DMS79 (cell line): ENCODE results near the gene FAM83B.
A peak's percentile ranks its signal among the peaks of the same experiment; 100 is the strongest.
"Not testable (repeated sequence)": the region's sequence is repeated elsewhere in the genome, so short reads cannot be mapped to it uniquely, and the experiment has no call there.

Experiments used
- DNase-seq: peaks from one replicate; lab custom pipeline; 2025; lab: John Stamatoyannopoulos, UW

The FAM83B gene

GRCh38 chr6:54897462-54898189 lies 51.1 kb downstream of the FAM83B start:
- DNase-seq, result no peak

- DNase-seq, result no peak
Measured at GRCh38 chr6:54898767-54899166, 52.2 kb downstream of the FAM83B start.

- DNase-seq, result no peak
Measured at GRCh38 chr6:54899442-54899841, 52.9 kb downstream of the FAM83B start.

- no peak for DNase-seq
Measured at GRCh38 chr6:54899986-54900385, 53.4 kb downstream of the FAM83B start.

GRCh38 chr6:54900666-54901065 lies 54.1 kb downstream of the FAM83B start:
- DNase-seq, result no peak

GRCh38 chr6:54903884-54904283 lies 57.3 kb downstream of the FAM83B start:
- no peak for DNase-seq

- DNase-seq, result no peak
Measured at GRCh38 chr6:54907355-54907754, 60.8 kb downstream of the FAM83B start.

GRCh38 chr6:54909184-54909583 lies 62.6 kb downstream of the FAM83B start:
- DNase-seq, result no peak

GRCh38 chr6:54910431-54910884 lies 63.9 kb downstream of the FAM83B start:
- DNase-seq, result no peak

GRCh38 chr6:54910921-54911320 lies 64.3 kb downstream of the FAM83B start:
- DNase-seq, result no peak

- DNase-seq, result no peak
Measured at GRCh38 chr6:54913211-54913610, 66.6 kb downstream of the FAM83B start.

GRCh38 chr6:54916858-54917257 lies 70.3 kb downstream of the FAM83B start:
- DNase-seq, result no peak

GRCh38 chr6:54920628-54921027 lies 74.1 kb downstream of the FAM83B start:
- DNase-seq, result no peak

- no peak for DNase-seq
Measured at GRCh38 chr6:54921891-54922290, 75.3 kb downstream of the FAM83B start.

GRCh38 chr6:54929245-54929909 lies 82.8 kb downstream of the FAM83B start:
- no peak for DNase-seq

GRCh38 chr6:54932622-54933021 lies 86.1 kb downstream of the FAM83B start:
- no peak for DNase-seq

- DNase-seq, result no peak
Measured at GRCh38 chr6:54935739-54936138, 89.2 kb downstream of the FAM83B start.

GRCh38 chr6:54937371-54937770 lies 90.8 kb downstream of the FAM83B start:
- DNase-seq, result no peak

- no peak for DNase-seq
Measured at GRCh38 chr6:54957698-54958097, 111.1 kb downstream of the FAM83B start.

- DNase-seq, result peak; percentile 3
Measured at GRCh38 chr6:54958446-54958845, 111.9 kb downstream of the FAM83B start.

GRCh38 chr6:54959820-54960219 lies 113.2 kb downstream of the FAM83B start:
- no peak for DNase-seq

GRCh38 chr6:54961372-54961771 lies 114.8 kb downstream of the FAM83B start:
- DNase-seq, result not testable (repeated sequence)

- DNase-seq, result no peak
Measured at GRCh38 chr6:54970337-54970736, 123.8 kb downstream of the FAM83B start.

GRCh38 chr6:54971825-54972224 lies 125.3 kb downstream of the FAM83B start:
- no peak for DNase-seq
